Medulla oblongata (tissue), 1 donor: Measurements from ENCODE around the gene OBSCN.

Experiments used
- DNase-seq: peaks from one replicate; pipeline ENCODE4 v3.0.0-alpha.2; 2015; ENCODE audit errors: extremely low spot score

Gene OBSCN

GRCh38 chr1:228339766-228340685, 132.2 kb downstream of the OBSCN start:
- DNase-seq = no peak

DNA sequence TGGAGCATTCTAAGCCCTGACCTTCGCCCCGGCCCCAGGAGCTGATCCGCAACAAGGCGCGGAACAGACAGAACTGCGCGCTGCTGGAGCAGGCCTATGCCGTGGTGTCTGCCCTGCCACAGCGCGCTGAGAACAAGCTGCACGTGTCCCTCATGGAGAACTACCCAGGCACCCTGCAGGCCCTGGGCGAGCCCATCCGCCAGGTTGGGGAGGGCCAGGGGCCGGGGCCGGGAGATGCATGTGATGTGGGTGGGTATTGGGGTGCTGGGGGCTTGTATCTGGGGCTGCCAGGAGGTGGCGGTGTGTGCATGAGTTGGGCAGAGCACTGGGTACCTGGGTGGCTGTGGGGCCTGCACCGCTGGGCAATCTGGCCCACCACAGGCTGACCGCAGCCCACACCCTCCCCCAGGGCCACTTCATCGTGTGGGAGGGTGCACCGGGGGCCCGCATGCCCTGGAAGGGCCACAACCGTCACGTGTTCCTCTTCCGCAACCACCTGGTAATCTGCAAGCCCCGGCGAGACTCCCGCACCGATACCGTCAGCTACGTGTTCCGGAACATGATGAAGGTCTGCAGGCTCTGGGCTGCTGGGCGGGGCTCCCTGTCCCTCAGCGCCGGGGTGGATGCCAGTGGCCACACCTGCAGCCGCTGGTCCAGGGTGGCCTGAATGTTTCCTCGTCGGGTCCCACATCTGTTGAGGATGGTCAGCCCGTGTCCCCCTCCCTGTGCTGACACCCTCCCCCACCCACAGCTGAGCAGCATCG, 133.0 kb downstream of the OBSCN start:
- DNase-seq = no peak

GRCh38 chr1:228341450-228341813, 133.6 kb downstream of the OBSCN start:
- no peak for DNase-seq

DNA sequence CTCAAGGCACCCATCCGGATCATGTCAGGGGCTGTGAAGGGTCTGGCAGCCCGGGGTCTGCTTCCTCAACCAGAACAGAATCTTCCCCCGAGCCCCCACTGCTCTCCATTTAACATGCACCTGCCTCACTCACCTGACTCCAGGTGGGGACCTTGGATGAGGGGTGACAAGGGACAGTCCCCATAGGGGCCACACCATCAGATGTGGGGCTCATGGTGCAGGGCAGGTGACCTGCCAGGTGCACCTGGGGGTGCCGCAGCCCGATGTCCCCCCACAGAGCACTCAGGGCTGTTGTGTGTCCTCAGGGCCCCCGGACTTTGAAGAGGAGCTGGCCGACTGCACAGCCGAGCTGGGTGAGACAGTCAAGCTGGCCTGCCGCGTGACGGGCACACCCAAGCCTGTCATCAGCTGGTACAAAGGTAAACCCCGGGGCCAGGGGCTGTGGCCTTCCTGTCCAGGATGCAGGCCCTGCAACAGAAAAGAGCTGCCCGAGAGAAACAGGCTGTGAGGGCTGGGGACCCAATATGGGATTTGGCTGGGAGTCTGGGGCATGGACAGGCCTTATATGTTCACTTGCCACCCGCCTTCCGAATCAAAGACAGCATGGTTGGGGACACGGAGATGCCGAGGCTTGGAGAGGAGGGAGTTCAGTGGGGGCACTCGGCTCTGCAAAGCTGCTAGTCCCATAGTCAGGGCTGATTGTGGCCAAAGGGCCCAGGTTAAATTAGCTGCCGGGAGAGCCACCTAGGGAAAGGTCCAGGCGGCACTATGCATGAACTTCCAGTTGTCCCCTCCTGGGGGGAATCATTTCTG, 134.2 kb downstream of the OBSCN start:
- DNase-seq = no peak

- DNase-seq = no peak
These were observed 134.9 kb downstream of the OBSCN start for GRCh38 chr1:228342627-228343190.

GRCh38 chr1:228343191-228343661, 135.4 kb downstream of the OBSCN start:
- no peak for DNase-seq

GRCh38 chr1:228344631-228345072, 136.8 kb downstream of the OBSCN start:
- no peak for DNase-seq

GRCh38 chr1:228345201-228345930, 137.5 kb downstream of the OBSCN start:
- no peak for DNase-seq

GRCh38 chr1:228346731-228347130, 138.9 kb downstream of the OBSCN start:
- DNase-seq = no peak

DNA sequence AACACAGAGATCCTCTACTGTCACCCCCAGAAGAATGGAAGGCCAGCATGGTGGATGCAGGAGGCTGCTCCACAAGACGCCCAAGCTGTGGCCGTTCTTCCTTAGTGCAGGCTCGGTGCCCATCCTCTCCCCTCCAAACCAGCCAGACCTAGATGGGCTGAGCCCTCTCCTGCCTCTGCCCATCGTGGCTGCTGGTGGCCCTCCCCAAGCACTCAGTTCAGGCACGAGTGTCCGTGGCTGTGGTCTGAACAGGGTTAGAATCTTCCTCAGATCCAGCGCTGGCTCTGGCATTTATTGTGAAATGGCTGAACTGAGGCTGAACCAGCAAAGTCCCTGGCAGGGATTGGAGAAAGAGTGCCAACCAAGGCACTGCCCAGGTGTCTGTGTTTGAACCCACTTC, 139.3 kb downstream of the OBSCN start:
- DNase-seq = no peak

DNA sequence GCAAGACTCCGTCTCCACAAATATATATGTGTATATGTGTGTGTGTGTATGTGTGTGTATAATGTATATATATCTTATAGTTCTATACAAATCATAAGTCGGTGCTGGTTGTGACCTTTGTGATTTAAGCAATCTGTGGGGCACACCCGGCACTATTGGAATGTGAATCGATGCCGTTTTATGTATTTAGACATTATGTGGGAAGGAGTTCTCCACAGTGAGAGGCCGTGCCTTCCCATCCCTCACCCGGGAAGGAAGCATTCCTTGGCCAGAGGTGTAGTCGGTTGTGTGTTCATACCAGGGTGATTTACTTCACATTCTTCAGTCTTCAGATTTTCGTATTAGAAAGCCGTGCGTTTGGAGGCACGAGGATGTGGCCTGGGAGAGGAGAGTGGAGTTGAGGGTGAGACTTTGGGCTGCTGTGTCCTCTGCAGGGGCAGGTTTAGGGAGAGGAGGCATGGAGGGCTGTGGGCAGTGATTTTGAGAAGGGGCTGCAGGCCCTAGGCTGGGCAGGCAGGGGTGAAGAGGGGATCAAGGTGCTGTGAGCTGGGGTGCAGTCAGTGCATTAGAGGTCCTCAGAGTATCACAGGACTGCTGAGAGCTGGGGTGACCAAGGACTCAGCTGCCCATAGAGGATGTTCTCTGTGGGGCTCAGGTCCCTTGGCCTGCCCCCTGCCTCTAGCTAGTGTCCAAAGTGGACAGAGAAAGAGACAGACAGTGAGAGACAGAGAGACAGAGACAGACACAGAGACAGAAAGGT, 141.0 kb downstream of the OBSCN start:
- DNase-seq = no peak

- no peak for DNase-seq
These were observed 141.9 kb downstream of the OBSCN start for GRCh38 chr1:228349701-228350171.

- no peak for DNase-seq
These were observed 142.4 kb downstream of the OBSCN start for GRCh38 chr1:228350179-228350742.

DNA sequence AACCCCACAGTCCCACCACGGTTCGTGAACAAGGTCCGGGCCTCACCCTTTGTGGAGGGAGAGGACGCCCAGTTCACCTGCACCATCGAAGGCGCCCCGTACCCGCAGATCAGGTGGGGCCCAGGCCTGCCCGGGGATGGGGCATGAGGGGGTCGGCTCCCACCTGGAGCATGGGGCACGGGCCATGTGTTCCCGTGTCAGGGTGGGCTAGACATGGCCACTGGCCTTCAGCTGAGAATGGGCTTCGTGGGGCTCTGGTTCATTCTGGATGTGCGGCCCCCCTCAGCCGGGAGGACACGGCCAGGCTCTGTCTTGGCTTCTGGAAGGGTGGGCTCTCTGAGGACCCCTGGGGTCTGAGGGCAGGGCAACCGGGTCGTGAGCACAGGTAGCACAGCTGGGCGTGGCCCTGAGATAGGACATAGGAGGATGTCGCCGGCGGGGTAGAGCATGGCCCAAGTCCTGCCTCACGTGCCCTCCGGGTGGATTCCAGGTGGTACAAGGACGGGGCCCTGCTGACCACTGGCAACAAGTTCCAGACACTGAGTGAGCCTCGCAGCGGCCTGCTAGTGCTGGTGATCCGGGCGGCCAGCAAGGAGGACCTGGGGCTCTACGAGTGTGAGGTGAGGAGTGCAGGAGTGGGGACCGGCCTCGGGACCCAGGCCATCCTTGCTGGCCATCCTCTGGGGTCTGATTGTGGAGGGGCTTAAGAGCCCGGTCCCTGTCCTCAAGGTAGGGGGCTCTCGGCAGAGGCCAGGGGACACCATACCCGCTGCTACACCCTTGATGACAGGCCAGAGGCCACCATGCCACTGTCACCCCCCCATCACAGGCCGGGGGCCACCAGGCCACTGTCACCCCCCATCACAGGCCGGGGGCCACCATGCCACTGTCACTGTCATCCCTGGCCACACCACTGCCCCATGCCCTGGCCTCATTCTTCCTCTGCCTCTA, 143.3 kb downstream of the OBSCN start:
- no peak for DNase-seq

GRCh38 chr1:228351850-228352249, 144.0 kb downstream of the OBSCN start:
- no peak for DNase-seq

DNA sequence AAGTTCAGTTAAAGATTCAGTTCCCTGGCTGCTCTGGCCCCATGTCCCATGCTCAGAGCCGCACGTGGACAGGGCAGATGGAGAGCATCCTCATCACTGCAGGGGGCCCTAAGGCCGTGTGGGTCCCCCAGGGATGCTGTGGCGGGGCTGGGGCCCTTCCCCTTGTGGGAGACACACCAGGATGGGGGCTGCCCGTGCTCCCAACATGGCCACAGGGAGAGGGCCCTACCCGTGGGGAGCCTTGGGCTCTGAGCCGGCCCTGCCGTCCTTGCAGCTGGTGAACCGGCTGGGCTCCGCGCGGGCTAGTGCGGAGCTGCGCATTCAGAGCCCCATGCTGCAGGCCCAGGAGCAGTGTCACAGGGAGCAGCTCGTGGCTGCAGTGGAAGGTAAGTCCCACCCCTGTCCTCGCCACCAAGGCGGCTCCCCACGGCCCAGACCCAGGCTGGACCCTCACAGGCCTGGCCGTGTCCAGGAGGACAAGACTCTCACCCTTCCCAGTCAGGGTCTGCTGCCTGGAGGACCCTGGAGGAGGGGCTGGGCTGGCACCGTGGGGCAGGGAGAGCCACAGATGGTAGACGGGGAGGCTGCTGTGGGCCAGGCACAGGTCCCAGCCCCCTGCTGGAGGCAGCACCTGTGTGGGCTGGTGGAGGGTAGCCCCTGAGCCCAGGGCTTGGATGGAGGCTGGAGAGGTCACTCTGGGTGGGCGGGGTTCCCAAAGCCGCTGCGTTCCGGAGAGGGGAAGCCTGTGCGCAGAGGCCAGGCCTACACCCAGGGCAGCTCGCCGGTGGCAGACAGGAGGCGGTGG, 145.0 kb downstream of the OBSCN start:
- DNase-seq = no peak

DNA sequence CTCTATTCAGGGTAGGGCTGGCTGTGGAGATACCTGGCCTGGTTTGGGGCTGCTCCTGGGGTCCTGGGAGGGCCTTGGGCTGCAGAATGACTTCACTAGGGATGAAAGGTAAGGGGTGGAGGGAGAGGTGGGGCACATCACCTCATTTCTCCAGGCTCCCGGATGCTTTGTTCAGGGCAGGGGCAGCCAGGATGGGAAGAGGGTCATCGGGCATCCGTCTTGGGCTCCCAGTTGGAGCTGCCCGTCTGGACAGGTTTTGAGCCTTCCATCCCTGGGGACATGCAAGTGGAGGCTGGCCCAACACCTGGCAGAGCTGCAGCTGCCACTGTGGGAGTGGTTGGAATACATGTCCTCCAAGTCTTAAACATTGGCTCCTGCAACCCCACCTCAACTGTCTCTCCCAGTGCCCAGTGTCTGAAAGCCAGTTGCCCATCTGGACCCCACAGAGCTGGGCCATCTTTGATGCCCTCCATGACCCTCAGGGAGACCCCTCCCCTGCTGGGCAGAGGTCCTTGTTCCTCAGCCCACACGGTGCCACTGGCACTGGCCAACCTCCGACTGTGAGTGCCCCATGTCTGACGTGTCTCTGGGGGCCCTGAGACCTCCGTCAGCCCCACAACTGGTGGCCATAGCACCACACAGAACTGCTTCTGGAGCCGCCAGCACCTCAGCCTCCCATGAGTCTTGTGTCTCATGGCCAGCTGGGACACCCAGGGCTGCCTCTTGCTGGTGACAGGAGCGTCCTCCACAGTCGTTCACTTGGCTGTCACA, 145.9 kb downstream of the OBSCN start:
- no peak for DNase-seq
